GM19099 (cell line): ENCODE results near the gene ADARB2.

Experiments
- POLR2A ChIP-seq: IDR thresholded peaks from 3 replicates; pipeline ENCODE4 v1.6.1; 2011; ENCODE audit warnings: low read depth; ENCODE audit not compliant: insufficient read length; ENCODE audit errors: extremely low read depth

The ADARB2 gene

GRCh38 chr10:1522237-1522636 lies 215.1 kb downstream of the ADARB2 start:
- no peak for TF ChIP-seq POLR2A

DNA sequence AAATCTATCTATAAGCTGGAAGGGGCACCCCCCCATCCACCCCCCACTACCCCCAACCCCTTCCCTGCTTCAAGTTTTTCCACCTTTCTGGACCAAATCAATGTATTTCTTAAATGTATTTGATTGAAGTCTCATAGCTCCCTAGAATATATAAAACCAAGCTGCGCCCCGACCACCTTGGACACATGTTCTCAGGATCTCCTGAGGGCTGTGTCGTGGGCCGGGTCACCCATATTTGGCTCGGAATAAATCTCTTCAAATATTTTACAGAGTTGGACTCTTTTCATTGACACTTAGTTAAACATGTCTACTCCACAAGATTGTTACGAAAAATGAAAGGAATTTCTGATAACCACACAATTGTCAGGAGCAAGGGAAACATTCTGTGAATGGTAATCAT lies 215.6 kb downstream of the ADARB2 start:
- TF ChIP-seq POLR2A = no peak

DNA sequence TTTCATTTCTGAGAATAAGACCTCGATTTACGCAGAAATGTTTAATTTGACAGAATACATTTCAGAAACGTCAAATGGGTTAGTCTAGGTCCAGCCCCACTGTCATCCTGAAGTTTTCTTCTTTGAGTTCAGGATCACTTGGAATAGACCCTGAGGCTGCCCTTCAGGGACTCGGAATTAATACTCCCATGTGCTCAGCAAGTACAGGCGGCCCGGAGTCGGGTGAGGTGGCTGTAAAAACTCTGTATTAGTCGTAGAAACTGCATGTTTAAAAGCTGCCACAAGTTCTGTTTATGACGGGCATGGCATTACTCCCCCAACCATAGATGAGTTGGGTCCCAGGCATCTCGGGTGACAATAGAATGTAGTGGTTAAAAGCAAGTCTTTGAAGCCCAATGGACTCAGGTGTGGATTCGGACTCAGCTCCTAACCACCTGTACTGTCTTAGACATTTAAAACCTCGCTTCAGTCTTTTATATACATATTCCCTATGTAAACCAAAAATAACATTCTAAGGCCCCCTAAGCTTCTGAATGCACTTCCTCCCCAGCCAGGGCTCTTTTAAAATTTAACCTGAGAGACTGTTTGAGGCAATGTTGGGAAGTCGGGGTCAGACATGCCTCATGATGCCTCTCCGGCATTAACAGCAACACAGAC lies 216.3 kb downstream of the ADARB2 start:
- no peak for TF ChIP-seq POLR2A

DNA sequence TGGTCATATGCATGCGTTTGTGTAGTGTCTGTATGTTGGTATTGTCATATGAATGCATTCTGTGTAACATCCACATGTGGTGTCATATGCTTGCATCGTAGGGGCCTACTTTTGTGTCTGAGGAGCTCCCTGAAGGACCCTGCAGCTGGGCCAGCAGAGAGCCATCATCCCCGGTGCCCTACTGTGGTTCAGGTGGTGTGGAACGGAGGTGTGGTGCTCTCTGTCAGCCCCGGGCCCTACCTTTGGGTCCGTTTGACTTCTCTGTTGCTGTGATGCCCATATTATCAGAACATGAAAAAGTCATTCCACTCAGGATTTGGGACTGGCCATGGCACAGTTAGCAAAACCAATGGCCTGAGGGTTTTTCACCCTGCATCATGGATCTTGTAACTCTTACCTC lies 217.9 kb downstream of the ADARB2 start:
- TF ChIP-seq POLR2A = no peak

DNA sequence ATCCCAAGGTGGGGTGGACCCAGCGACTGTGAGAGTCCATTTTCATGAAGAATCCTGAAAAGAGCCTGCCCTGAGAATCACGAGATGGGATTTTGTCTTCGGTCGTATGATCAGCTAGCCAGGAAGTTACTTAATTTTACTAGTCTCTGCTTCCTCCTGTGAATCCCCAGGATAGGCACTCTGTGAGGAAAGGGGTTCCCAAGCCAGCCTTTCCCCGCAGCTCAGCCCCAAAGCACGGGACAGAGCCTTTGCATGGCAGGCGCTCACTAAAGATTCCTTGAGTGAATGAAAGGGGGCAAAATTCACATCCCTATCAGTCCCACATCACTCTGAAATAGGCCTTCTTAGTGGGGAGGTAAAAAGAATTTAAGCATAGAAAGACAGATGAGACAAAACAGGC lies 219.6 kb downstream of the ADARB2 start:
- no peak for TF ChIP-seq POLR2A

DNA sequence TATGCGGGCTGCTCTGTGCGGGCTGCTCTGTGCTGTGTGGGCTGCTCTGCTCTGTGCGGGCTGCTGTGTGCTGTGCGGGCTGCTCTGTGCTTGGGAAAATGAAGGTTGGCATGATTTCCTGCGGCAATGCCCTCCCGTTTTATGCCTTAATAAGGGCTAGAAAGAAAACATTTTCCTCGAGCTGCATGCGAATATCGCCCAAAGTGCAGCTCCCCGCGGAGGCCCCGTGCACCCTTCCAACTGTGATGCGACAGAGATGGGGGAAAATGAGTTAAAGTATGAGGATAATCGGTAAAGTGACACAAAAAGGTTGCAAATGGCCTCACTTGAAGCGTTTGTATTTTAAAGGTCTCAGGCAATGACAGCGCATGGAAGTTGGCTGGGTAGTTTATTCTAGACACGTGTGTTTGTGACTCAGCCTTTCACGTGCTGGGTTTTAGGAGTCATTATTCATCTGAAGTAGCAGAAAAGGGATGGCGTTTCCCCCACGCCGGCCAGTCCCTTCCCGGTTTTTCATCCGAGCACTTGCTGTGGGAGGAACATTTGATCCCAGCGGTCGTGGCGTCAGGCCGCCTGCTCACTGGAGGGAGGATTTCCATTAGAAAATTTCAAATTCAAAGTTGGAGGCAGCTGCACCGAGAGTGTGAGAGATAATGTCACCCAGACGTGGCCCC lies 220.7 kb downstream of the ADARB2 start:
- no peak for TF ChIP-seq POLR2A

DNA sequence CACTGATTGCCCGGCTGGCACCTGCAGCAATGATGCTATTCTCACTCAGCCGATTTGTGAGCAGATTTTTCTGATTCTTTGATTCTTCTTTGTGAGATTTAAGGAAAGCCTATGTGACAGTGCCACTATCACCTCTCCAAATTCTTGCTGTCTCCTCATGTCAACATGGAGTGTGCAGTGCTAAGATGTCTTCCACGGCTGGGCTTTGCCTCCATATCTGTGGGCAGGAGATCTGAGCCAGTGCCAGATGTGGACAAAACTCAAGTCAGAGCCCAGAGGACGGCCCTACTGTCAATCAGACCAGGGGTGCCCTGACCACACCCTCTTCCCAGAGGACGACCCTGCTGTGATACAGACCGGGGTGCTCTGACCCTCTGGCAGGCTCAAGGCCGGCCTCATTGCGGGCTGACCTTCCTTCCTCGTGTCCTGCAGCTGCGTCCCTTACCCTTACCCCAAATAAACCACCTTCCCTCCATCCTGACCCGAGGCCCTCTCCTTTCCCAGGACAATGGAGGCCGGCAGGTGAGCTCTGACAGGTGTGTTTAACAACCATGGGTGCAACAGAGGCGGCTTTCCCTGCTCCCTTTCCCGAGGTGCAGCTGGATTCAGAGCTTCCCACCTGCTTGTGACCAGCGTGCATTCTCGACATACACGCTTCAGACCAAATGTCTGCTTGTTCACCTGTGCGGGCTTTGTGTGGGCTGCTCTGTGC lies 221.4 kb downstream of the ADARB2 start:
- TF ChIP-seq POLR2A = no peak

DNA sequence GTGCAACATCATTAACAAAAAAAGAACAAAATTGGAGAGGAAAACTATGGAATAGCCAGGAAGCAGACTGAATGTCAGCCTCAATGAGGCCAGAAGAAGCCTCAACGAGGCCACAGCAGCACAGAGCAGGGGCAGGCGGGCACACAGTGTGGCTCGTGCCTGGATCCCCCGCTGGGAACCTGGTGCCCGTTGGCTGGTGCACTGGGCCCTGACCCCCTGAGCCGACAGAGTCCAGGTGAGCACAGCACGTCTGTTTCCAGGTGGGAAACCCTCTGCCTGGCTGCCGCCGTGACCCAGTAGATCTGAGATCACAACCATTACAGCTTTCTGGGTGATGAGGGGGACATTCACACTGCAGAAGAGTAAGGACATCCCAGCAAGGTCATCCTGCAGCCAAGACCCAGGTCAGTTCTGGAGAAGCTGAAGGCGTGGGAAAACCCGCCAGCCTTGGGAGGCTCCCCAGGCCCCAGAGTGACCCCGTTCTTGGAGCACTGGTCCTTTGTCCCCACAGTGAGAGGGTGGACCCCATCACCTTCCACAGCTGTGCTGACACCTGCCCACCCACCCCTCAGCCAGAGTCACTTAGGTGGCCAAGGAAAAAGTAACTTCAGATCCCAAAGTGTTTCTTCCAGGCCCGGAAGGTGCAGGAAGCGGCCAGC lies 222.1 kb downstream of the ADARB2 start:
- TF ChIP-seq POLR2A = no peak

DNA sequence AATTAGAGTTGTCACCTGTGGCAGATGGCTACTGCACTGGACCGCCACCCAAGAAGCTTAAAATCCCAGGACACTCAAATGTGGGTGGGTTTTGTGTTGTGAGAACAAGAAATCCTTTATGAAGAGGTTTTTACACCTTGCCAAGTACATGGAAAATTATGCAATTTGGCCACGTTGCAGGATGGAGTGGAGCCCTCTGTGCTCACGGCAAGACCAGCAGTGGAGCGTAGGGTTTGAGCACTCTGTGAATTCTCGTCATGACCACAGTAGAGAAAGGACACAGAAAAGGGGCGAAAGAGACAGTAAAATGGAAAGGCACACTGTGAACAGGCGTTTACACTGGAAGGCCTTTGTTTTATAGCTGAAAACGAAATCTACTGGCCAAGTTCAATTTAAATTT lies 222.6 kb downstream of the ADARB2 start:
- no peak for TF ChIP-seq POLR2A

GRCh38 chr10:1513221-1513620 lies 224.1 kb downstream of the ADARB2 start:
- no peak for TF ChIP-seq POLR2A

- TF ChIP-seq POLR2A = no peak
Observed at GRCh38 chr10:1509011-1509530, 228.3 kb downstream of the ADARB2 start.

DNA sequence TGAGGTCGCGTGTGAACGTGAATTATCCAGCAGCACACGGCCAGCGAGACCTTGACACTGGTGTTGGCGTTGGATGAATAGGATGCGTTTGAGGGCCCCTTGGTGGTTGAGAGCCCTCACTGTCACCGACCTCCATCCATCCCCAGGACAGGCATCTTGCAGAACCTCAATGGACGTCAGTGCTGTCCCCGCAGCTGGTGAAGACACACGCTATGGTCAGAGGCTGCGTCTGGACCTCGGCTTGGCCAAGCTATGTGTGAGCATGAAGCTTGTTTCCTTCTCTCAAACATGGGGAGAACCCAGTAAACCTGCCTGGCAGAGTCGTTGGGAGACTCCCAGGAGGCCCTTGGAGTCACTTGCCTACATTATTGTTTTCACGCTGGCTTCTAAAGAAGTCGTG lies 229.2 kb downstream of the ADARB2 start:
- no peak for TF ChIP-seq POLR2A

DNA sequence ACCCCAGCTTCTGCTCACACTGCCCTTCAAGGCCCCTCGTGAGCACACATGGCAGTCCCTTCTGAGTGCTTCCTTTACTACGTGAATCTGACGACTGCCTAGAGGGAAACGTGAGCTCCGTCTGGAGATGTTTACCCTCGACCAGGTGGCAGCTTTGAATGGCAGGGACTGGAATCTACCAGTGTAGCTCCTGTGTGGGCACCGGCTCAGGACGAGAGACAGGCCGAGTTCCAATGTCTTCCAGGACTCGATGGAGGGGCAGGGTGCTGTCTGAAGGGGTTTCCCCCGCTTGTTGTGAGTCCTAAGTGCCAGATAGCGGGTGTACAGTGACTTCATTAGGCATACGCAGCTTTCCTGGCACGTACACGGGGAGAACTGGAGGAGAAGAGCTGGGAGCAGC lies 229.9 kb downstream of the ADARB2 start:
- no peak for TF ChIP-seq POLR2A

DNA sequence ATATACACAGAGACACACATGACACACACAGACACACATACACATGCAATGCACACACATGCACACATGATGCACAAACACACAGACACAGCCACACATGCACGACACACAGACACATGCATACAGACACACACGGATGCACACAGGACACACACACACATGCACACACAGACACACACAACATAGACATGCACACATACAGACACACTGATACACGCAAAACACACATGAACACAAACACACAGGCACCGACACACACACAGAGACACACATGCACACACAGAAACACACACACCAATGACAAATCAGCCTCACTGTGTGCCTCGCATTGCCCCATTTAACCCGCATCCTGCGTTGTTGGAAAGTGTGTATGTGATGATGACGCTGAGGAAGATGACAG lies 232.4 kb downstream of the ADARB2 start:
- no peak for TF ChIP-seq POLR2A

DNA sequence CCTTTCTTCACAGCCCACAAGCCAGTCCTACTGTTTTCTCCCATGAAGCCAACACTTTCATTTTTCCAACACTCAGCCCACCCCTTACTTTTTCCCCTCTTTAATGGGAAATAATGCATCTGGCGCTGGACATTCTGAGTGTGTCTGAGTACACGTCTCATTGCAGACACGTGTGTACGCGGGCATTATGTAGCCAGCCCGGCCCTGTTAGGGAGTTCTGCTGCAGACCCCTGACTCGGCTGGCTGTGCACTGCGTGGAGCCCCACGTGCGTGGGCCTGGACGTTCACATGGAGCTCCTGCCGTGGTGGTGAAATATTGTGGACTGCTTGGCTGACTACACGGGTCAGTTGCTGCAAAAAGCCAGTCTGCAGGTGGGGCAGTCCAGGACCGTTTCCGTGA lies 233.0 kb downstream of the ADARB2 start:
- no peak for TF ChIP-seq POLR2A
